ENCODE measurements around the gene ATP6AP1.
"Not testable (repeated sequence)": the region's sequence is repeated elsewhere in the genome, so short reads cannot be mapped to it uniquely, and the experiment has no call there.

The ATP6AP1 gene

DNA sequence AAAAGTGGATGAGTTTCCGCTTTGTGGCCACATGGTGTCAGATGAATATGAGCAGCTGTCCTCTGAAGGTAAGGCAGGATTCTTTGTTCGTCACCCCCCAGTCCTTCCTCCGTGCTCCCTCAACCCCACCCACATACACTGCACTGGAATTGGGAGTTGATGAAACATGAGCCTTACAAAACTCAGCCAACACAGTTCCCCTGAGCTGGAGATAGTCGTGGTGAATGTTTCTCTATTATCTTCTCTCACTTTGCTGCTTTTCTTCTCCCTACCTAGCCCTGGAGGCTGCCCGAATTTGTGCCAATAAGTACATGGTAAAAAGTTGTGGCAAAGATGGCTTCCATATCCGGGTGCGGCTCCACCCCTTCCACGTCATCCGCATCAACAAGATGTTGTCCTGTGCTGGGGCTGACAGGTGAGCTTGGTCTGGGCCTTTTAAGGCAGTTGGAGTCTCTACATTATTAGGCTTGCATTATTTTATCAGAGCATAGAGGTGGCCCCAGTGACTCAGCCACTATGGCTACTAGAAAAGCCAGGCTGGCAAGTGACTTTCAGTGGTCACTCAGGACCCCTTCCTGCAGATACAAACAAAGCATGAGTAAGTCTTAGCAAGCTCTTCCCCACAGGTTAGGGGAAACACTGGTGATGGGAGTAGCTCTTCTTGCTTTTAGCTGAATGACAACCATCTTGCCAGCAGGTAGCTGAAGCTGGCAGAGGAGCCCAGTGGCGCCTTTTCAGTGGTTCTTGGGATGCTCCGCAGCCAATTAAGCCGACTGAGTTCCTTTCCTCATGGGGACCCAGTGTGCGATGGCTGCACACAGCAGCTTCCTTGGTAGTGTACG is 28.7 kb upstream of the ATP6AP1 start:
- DNase-seq: no peak

DNA sequence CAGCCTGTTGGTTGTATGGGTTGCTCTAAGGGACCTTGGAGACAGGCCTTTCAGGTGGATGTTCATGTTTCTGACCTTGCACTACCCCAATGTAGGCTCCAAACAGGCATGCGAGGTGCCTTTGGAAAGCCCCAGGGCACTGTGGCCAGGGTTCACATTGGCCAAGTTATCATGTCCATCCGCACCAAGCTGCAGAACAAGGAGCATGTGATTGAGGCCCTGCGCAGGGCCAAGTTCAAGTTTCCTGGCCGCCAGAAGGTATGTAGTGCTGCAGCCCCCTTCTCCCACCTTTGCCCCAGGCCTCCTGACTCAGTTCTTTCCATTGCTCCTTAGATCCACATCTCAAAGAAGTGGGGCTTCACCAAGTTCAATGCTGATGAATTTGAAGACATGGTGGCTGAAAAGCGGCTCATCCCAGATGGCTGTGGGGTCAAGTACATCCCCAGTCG is 28.1 kb upstream of the ATP6AP1 start:
- not testable (repeated sequence) for DNase-seq

DNA sequence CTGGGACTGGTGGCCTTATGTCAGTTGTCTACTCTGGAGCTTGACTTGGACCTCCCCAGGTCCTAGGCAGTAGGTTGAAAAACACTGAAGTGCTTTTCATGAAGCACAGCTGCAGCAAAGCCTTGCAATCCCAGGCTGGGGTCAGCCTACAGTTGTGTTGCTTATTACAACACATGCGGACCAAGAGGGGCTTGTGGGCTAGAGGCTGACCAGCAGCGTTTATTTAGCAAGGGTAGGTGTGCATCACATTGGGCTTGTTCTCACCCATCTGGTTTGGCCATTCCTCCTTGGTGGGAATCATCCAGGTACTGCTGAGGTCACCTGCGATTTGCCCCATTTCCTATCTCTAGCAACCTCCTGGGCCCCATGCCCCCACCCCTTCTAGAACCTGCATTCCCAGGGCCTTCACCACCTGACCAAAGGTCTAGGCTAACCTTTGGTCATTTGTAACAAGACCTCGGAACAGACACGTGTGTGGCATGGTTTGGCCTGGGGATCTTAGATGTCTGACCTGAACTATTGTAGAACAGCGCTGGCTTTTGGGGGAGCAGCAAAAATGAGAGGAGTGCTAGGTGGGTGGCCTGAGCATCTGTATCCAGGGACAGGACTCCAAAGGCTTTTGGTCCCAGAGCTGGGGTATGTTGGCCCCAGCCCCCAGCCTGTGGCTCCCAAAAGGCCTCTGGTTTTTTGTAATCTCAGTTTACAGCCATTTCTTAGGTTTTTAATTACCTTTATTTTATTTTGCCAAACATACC is 27.3 kb upstream of the ATP6AP1 start:
- DNase-seq: no peak

DNA sequence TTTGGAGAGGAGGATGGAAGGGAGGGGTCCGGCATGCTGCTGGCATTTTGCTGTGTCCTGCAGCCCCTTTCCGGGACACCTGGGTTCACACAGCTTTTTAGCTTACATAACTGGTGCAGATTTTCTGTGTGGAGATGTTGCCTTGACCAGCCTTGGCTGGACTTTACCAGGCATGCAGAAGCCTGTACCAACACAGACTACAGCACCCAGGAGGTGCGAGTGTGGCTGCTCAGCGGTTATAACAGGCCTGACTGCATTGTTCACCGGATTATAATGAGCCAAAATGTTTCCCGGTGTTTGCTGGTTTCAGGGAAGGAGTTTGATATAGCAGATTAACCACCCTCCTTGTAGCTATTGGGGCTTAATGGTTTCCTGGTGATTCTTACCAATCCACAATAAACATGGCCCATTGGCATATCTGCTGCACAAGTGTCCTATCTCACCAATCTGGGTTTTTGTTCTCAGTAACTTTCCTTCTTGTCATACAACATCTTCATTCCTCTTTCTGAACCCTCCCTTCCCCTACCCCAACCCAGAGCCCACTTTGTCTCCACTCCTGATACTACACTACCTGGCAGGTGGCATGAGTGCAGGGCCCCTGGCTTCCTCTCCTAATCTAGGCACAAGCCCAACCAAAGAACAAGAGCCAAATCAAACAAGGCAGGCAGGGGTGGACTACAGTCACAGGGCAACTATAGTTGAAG is 26.4 kb upstream of the ATP6AP1 start:
- no peak for DNase-seq

DNA sequence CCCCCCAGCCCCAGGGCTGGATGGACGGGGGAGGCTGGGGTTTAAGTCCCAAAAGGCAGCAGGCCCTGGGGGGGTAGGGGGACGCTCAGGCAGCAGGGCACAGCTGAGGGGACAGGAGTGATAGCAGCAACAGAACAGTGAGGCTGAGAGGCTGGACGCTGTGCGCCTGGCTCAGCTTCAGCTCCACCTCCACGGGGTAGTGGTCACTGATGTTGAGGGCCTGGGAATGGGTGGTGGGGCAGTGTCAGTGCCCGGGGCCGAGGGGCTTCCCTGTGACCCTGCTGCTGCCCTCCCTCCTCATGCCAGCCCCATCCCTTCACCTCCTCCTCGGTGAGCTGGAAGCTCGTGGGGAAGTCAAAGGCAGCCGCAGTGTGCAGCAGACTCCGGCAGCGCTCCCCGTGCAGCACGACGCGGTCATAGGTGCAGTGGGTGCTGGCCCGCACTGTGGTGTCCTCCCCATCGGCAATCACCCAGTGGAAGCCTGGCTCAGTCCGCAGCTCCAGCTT is 25.8 kb upstream of the ATP6AP1 start:
- DNase-seq: no peak

DNA sequence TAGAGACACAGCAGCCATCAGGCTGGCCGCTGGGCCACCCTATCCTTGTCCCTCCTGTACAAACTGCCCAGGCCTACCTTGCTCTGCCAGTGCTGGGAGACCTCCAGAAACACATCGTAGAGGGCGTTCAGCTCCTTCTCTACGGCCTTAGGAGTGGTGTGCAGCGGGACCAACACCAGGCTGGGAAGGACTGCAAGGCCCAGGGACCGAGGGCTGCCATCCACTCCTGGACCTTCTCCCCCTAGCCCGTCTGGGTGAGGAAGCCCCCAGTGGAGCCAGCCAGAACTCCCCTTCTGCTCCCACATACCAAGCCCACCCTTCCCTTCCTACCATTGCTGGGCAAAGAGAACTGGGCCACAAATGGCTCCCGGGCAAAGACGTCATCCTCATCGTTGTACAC is 25.3 kb upstream of the ATP6AP1 start:
- no peak for DNase-seq

DNA sequence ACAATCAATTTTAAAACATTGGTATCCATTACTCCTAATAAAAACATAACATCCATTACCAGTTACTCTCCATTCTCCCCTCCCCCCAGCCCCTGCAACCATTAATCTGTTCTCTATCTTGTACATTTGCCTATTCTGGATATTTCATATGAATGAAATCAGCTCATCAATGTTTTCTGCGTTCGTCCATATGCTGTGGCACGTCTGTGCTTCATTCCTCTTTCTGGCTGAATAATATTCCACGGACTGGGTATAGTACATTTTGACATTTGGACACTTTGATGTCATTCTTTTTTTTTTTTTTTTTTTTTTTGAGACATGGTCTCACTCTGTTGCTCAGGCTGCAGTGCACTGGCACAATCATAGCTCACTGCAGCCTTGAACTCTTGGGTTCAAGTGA is 24.6 kb upstream of the ATP6AP1 start:
- no peak for DNase-seq

DNA sequence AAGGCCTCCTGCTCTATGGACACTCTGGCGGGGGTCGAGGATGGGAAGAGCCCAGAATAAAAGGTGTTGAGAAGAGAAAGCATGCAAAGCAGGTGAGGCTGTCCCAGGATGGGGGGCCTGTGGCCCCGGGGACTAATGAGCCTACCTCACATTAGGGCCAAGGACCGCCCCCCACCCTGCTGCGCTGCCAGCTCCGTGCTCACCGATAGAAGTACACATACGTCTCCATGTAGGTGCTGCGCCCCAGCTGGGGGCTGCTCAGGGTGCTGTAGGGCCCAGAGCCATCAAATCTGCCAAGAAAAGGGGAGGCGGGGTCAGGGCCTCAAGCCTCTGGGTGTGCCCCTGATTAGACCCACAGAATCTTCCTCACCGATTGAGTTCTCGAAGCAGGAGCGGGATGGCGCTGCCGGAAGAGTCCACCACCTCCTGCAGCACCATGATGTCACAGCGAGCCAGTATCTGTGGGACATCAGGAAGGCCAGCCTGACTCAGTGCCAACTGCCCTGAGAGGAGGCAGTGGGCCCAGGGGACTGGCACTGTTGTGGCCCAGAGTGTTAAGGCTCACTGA is 23.8 kb upstream of the ATP6AP1 start:
- no peak for DNase-seq

DNA sequence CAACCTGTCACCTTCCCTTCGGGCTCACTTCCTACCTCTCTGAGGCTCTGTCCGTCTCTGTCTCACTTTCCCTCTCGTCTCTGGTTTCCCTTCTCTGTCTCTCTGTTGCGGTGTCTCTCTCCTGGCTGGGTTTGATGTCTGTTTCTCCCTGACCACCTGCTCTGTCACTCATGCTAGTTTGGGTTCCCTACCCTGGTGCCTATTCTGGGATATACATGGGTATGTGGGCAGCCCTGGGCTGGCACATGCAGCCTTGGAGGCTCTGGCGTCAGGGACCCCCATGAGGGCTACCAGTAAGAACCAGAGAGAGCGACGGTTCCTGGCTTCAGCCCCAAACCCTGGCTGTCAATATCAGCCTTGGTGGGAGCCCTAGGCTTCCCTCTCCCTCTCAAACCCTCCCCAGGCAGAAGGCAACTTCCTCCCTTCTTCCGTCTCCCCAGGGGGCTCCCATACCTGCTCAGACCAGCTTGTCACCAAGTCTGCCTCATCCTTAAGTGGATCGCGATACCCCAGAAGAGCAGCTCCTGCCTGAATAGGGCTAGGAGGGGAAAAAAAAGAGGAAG is 19.7 kb upstream of the ATP6AP1 start:
- DNase-seq: no peak

DNA sequence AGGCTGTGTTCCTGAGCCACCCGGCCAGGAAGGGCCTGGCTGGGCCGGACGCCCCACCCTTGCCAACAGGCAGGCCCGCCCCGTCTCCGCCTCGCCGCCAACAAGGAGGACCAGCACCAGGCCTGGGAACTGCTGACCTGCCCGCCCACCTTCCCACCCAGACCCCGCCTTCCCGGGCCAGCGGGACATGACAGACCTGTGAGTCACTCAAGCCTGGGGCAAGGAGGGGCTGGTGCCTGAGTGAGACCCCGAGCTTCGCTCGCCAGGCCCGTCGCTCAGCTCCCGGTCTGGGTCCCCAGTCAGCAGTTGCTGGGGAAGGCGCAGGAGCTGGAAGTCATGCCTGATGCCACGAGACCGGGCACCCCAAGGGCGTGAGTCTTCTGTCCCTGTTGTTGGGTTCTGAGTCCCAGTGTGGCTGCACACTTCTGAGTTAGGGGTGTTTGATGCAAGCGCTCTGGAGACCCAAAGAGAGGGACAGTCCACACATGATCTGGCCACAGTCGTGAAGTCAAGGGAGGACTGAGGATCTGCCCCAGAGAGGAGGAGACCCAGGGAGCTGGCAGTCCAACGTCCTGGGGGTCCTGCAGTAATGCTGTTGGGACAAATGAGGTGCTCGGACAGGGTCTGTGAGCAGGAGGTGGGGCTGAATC is 19.1 kb upstream of the ATP6AP1 start, which contains the start of gene DNASE1L1:
TSS of gene DNASE1L1 (minus strand) at position 33 of the 650 bp plus-strand sequence. CDS start 3,686 bp downstream, outside the sequence.
- DNase-seq: peak; percentile 80

DNA sequence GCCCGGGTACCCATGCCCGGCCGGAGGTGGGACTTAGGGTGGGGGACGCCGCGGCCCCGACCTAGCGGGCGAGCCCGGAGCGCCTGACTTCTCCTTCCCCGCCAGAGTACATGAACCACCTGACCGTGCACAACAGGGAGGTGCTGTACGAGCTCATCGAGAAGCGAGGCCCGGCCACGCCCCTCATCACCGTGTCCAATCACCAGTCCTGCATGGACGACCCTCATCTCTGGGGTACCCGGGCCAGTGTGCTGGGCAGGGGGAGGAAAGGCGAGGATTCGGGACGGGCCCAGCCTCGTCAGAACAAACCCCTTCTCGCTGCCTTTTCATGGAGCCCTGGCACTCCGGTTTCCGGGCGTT is 16.5 kb upstream of the ATP6AP1 start:
- DNase-seq: peak; percentile 46

DNA sequence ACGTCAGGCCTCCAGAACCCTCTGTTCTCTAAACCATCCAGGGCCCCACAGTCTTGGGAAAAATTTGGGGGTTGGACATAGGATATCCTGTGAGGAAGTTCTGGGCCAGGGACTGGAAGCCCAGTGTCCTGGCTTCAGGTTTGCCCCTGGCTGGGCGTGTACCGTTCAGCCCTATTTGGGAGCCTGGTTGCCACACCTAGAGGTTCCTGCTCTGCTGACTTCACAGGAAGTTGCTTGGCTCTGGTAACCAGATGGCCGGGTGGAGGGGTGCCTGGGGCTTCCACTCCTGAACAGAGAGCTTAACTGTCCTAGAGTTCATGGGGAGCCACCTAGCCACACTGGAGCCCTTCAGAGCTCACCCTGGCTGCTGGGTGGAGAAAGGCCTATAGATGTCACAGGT is 16.0 kb upstream of the ATP6AP1 start:
- peak; percentile 51 for DNase-seq

DNA sequence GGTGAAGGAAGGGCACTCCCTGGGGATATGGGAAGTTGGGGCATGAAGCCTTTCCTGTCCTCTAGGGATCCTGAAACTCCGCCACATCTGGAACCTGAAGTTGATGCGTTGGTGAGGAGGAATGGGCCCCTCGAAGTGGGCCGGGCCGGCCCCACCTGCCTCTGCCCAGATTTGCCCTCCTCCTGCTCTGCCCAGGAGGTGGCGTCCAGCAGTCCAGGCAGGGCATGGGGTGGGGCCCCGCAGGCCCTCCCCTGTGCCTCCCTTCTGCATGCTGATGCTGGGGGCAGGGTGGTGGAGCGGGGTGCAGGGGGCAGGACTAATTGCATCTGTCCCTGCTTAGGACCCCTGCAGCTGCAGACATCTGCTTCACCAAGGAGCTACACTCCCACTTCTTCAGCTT is 15.3 kb upstream of the ATP6AP1 start:
- DNase-seq: no peak

DNA sequence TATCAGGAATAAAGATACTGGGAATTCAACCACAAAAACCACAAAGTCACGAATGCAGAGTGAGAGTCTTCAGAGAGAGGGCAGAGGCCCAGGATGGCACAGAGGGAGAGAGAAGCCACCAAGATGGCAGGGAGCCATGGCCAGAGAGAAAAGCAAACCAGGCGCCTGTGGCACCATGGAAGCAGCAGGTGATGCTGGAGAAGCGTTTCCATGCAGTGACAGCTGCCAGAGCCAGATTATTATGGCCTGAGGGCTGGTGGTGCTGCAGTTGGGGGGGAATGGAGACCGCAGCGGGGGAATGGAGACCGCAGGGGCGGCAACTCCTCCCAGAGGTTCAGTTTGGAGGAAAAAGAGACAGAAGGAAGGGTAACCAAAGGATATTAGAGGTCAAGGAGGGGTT is 11.3 kb upstream of the ATP6AP1 start:
- DNase-seq: no peak

DNA sequence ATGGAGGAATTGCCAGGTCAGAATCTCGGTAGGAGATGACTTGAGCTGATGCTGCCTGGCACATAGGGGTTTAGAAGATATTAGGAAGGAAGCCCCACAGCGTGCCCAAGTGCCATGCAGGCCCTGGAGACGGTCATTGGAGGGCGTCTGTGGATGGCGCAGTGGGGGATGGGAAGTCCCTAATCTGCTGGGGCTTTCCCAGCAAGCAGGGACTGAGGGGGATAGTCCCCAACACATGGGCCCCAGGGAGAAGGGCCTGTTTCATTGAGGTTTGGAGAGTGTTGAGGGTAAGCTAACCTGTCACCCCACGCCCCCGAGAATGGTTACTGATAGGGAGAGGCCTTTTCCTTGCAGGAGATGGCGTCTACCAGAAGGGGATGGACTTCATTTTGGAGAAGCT is 9.3 kb upstream of the ATP6AP1 start:
- no peak for DNase-seq

DNA sequence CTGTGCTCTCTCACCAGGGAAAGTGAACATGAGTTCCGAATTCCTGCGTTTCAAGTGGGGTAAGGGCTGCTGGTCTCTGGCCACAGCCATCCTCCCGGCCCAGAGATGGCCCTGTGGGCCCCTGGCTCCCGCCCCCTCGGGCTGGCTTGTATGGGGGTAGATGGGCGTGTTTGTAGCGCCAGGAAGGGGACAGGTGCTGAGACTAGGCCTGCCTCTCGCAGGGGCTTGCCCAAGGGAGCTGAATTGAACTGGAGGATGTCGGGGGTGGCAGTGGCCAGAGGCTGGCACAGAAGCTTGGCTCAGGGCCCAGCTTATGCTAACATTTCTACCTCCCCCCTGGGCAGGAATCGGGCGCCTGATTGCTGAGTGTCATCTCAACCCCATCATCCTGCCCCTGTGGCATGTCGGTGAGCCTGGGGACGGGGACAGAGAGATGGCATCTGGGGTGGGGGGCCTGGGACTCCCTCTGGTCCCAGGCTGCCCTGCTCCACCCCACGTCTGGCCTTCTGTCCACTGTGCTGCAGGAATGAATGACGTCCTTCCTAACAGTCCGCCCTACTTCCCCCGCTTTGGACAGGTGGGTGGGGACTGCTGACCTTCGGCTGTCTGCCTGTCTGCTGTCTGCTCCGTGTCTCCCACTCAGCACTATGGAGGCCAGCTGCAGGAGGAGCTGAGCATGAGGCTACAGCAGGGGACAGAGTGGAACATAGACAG is 8.6 kb upstream of the ATP6AP1 start:
- DNase-seq: no peak

DNA sequence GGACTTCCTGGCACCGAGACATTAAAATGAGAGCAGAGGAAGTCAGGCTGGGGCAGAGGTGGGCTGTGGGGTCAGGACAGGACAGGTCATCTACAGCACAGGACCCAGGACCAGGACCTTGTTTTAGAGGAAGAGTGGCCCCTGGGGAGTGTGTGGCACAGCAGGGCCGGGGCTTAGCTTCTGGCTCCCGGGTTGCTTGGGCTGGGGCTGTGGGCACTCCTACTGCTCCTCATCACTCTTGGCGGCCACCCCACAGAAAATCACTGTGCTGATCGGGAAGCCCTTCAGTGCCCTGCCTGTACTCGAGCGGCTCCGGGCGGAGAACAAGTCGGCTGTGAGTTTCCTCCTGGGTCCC is 8.1 kb upstream of the ATP6AP1 start:
- DNase-seq: no peak

DNA sequence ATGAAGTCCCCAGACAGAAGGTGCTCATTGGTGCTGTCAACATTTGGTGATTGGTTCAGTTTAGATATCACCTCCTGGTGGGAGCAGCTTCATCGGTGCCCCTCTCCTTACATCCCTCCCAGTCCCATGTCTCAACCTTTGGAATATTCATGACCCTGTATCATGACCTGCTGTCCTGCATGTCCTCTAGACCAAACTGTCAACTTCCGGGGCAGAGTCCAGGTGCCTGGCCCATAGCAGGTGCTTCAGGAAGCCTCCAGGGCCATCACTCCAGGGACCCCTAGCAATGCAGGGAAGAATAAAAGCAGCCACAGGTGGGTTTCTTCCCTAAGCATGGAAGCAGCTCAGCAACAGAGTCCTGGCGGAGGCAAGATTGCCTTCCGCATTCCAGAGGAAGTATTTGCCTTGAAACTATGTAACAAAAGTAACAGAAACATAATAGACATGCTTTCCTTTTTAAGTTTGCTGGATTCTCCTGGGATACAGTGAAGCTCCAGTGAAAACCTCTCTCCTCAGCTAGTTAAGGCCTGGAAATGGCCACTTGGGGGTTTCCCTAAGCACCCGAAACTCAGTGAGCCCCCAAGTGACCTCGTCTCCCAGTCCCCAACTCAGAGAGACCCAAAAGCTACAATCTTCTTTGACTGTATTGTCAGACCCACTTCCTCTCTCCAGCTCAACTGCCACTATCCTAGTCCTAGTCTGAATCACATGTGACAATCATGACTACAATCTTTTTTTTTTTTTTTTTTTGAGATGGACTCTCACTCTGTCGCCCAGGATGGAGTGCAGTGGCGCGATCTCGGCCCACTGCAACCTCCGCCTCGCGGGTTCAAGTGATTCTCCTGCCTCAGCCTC is 1.3 kb upstream of the ATP6AP1 start:
- DNase-seq: no peak

DNA sequence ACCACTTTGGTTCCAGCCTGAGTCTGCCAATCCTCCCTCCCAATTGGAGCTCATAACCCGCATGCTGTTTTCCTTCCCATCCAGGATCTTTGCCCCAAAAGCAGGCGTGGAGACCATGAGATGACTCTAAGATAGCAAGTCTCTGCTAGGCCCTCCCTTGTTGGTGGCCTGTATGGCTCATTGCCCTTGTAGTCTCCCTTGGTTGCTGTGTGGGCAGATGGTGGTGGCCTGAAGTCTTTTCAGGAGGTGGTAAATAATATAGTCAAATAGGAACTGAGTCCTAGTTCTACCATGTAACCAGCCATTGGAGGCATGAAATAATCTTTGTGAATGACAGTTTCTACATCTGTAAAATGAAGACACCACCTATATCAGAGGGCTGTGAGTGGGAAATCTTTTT is 1.2 kb downstream of the ATP6AP1 start:
- DNase-seq: no peak

DNA sequence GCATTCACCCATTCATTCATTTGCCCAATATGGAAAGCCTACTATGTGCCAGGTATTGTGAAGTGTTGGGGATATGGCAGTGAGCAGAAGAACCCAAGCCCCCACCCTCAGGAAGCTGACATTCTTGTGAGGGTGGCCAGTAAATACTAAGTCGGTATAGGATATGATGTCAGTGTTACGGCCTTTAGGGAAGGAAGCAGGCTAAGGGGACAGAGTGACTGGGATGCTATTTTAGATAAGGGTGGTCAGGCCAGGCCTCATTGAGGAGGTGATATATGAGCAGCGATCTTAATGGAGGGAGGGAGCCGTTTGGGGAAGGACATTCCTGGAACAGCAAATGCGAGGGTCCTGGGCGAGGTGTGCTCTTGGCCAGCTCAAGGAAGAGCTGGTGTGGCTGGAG is 2.0 kb downstream of the ATP6AP1 start:
- DNase-seq: no peak

DNA sequence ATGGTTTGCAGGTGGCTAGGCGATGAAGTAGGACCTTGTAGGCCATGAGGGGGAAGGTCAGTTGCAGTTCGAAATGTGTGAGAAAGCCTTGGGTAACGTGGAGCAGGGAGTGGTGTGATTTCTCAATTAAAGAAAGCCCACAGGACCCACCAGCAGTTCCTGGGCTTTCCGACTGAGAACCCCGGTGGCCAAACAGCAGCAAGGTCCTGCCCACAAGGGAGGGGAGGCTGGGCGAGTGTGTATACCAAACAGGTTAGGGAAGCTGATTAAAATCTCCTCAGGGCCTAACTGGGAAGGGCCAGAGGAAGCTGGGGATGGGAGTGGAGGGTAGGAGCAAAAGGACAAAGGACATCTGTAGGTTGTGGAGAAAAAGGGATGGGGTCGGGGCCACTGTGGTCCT is 2.4 kb downstream of the ATP6AP1 start:
- DNase-seq: no peak

All from GDM1 (cell line).